Measurements from ENCODE around the gene TPCN1. TPM values are rescaled to one million over a fixed set of nuclear protein-coding genes. Genes with fewer than 3 reads are reported as not detected.

The TPCN1 gene
- total and polyA plus RNA-seq, 2 of the 13 experiments (the other 11 are each of a cell fraction or from before 2014, with no cell fraction given) = 8.0 to 26.8 TPM

DNA sequence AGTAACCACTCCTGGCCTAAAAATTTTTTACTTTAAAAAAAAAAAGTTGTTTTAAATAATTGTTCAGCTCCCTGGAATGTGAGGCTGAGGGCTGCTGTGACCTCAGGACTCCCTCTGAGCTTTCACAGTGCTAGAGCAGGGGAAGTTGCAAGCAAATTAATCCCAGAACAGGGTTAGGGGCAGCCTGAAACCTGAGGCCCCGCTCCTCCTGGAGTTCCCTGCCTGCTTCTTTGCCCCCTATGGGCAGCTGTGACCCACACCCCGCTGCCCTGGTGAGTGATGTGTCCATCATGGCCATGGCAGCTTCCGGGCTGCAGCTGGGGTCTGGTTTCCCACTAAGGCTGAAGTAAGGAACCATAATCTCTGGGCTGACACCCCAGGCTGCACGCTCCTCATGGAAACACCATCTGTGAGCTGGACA is 26.3 kb upstream of the TPCN1 start (continued):
- TF ChIP-seq, protein P1, sequence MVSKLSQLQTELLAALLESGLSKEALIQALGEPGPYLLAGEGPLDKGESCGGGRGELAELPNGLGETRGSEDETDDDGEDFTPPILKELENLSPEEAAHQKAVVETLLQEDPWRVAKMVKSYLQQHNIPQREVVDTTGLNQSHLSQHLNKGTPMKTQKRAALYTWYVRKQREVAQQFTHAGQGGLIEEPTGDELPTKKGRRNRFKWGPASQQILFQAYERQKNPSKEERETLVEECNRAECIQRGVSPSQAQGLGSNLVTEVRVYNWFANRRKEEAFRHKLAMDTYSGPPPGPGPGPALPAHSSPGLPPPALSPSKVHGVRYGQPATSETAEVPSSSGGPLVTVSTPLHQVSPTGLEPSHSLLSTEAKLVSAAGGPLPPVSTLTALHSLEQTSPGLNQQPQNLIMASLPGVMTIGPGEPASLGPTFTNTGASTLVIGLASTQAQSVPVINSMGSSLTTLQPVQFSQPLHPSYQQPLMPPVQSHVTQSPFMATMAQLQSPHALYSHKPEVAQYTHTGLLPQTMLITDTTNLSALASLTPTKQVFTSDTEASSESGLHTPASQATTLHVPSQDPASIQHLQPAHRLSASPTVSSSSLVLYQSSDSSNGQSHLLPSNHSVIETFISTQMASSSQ (IDR thresholded peaks at IDR 0.05; ENCODE audit: low read depth) = no peak
- TF ChIP-seq, protein P1 (CRISPR knock-in tag; IDR thresholded peaks at IDR 0.05; ENCODE audit: borderline replicate concordance) = no peak
- no peak for TF ChIP-seq BCL6 (CRISPR knock-in tag; IDR thresholded peaks at IDR 0.05)
- TF ChIP-seq, protein P2, sequence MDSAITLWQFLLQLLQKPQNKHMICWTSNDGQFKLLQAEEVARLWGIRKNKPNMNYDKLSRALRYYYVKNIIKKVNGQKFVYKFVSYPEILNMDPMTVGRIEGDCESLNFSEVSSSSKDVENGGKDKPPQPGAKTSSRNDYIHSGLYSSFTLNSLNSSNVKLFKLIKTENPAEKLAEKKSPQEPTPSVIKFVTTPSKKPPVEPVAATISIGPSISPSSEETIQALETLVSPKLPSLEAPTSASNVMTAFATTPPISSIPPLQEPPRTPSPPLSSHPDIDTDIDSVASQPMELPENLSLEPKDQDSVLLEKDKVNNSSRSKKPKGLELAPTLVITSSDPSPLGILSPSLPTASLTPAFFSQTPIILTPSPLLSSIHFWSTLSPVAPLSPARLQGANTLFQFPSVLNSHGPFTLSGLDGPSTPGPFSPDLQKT (CRISPR knock-in tag; IDR thresholded peaks at IDR 0.05; ENCODE audit: borderline replicate concordance) = no peak
- TF ChIP-seq MTF2 (CRISPR knock-in tag; IDR thresholded peaks at IDR 0.05; ENCODE audit: borderline replicate concordance) = no peak
- TF ChIP-seq, protein P3, sequence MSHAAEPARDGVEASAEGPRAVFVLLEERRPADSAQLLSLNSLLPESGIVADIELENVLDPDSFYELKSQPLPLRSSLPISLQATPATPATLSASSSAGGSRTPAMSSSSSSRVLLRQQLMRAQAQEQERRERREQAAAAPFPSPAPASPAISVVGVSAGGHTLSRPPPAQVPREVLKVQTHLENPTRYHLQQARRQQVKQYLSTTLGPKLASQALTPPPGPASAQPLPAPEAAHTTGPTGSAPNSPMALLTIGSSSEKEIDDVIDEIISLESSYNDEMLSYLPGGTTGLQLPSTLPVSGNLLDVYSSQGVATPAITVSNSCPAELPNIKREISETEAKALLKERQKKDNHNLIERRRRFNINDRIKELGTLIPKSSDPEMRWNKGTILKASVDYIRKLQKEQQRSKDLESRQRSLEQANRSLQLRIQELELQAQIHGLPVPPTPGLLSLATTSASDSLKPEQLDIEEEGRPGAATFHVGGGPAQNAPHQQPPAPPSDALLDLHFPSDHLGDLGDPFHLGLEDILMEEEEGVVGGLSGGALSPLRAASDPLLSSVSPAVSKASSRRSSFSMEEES (CRISPR knock-in tag; IDR thresholded peaks at IDR 0.05) = no peak
- TF ChIP-seq ZNF333 (CRISPR knock-in tag; IDR thresholded peaks at IDR 0.05; ENCODE audit: borderline replicate concordance) = no peak
- no peak for TF ChIP-seq ZNF782 (CRISPR knock-in tag; IDR thresholded peaks at IDR 0.05; ENCODE audit: borderline replicate concordance)
- TF ChIP-seq ZNF615 (CRISPR knock-in tag; IDR thresholded peaks at IDR 0.05; ENCODE audit: borderline replicate concordance) = no peak
- no peak for TF ChIP-seq ZNF550 (CRISPR knock-in tag; IDR thresholded peaks at IDR 0.05; ENCODE audit: borderline replicate concordance)
- no peak for TF ChIP-seq ZNF317 (CRISPR knock-in tag; IDR thresholded peaks at IDR 0.05)
- TF ChIP-seq ZNF343 (CRISPR knock-in tag; IDR thresholded peaks at IDR 0.05) = no peak
- TF ChIP-seq NFIB (CRISPR knock-in tag; IDR thresholded peaks at IDR 0.05; ENCODE audit: borderline replicate concordance) = no peak
- TF ChIP-seq, protein P4, sequence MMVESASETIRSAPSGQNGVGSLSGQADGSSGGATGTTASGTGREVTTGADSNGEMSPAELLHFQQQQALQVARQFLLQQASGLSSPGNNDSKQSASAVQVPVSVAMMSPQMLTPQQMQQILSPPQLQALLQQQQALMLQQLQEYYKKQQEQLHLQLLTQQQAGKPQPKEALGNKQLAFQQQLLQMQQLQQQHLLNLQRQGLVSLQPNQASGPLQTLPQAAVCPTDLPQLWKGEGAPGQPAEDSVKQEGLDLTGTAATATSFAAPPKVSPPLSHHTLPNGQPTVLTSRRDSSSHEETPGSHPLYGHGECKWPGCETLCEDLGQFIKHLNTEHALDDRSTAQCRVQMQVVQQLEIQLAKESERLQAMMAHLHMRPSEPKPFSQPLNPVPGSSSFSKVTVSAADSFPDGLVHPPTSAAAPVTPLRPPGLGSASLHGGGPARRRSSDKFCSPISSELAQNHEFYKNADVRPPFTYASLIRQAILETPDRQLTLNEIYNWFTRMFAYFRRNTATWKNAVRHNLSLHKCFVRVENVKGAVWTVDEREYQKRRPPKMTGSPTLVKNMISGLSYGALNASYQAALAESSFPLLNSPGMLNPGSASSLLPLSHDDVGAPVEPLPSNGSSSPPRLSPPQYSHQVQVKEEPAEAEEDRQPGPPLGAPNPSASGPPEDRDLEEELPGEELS (CRISPR knock-in tag; IDR thresholded peaks at IDR 0.05) = no peak
- TF ChIP-seq SETDB1 (CRISPR knock-in tag; IDR thresholded peaks at IDR 0.05; ENCODE audit: borderline replicate concordance) = no peak
- TF ChIP-seq ZNF589 (CRISPR knock-in tag; conservative IDR thresholded peaks at IDR 0.05) = no peak
